DND-41 (cell line): Measurements from ENCODE around the gene ABCC8.
A peak's percentile ranks its signal among the peaks of the same experiment; 100 is the strongest.

ENCODE experiments used
- ATAC-seq: fragments of 200-7000 bp; cut with Tn5 transposase; 3 replicates; pipeline ENCODE4 v1.9.1; 2021; ENCODE audit warnings: low read depth; ENCODE audit not compliant: insufficient read depth
- DNase-seq: peaks from one replicate; pipeline ENCODE4 v3.0.0-alpha.2; 2020
- H2AFZ ChIP-seq: 2 replicates; pipeline ENCODE4 v1.6.0; 2012; ENCODE audit warnings: low read depth, low read length
- H3K27ac ChIP-seq: 2 replicates; pipeline ENCODE4 v1.5.1; 2012; ENCODE audit warnings: low read length, inconsistent platforms
- H3K27me3 ChIP-seq: fragments of 200-600 bp; sonication (generic); 2 replicates; pipeline ENCODE4 v1.6.0; 2012; ENCODE audit warnings: low read length, mild to moderate bottlenecking, inconsistent platforms; ENCODE audit not compliant: insufficient read depth, poor library complexity
- H3K36me3 ChIP-seq: 2 replicates; pipeline ENCODE4 v1.5.1; 2012; ENCODE audit warnings: low read length, inconsistent platforms; ENCODE audit not compliant: insufficient read depth
- H3K4me1 ChIP-seq: 2 replicates; pipeline ENCODE4 v1.5.1; 2012; ENCODE audit warnings: mild to moderate bottlenecking, low read length; ENCODE audit not compliant: insufficient read depth
- H3K4me2 ChIP-seq: 2 replicates; pipeline ENCODE4 v1.6.0; 2012; ENCODE audit warnings: mild to moderate bottlenecking, moderate library complexity, low read length, inconsistent platforms; ENCODE audit not compliant: insufficient read depth
- H3K4me3 ChIP-seq, 2 experiments: fragments of 200-600 bp in 1 of 2; shearing (Covaris generic) in 1 of 2; 2 replicates each; pipeline ENCODE4 v1.5.1; 2012 to 2016; ENCODE audit warnings: inconsistent platforms in 2 of 2, low read length in 2 of 2, mild to moderate bottlenecking in 2 of 2, low read depth in 1 of 2, moderate library complexity in 1 of 2
- H3K79me2 ChIP-seq: 2 replicates; pipeline ENCODE4 v1.6.0; 2012; ENCODE audit warnings: low read length, inconsistent platforms; ENCODE audit not compliant: insufficient read depth
- H3K9ac ChIP-seq: 2 replicates; pipeline ENCODE4 v1.6.0; 2012; ENCODE audit warnings: low read depth, mild to moderate bottlenecking, inconsistent platforms, low read length, moderate library complexity
- H3K9me3 ChIP-seq: 2 replicates; pipeline ENCODE4 v1.5.1; 2012; ENCODE audit warnings: low read length, moderate library complexity, mild to moderate bottlenecking, inconsistent platforms; ENCODE audit not compliant: insufficient read depth, severe bottlenecking
- H4K20me1 ChIP-seq: 2 replicates; pipeline ENCODE4 v1.6.0; 2012; ENCODE audit warnings: low read length; ENCODE audit not compliant: insufficient read depth
- CTCF ChIP-seq: IDR thresholded peaks from 2 replicates; pipeline ENCODE4 v1.5.1; 2012; ENCODE audit warnings: borderline replicate concordance, low read length, moderate library complexity, mild to moderate bottlenecking; ENCODE audit not compliant: poor library complexity, severe bottlenecking; ENCODE audit errors: extremely low read depth
- EZH2 ChIP-seq: IDR thresholded peaks from 3 replicates; pipeline ENCODE4 v1.6.1; 2012; ENCODE audit warnings: borderline replicate concordance, low read depth, mild to moderate bottlenecking, moderate library complexity, low read length, inconsistent platforms; ENCODE audit not compliant: severe bottlenecking

Gene ABCC8

GRCh38 chr11:17471501-17471900, 5.1 kb downstream of the ABCC8 start:
- Histone ChIP-seq H3K27me3 (no peaks in the 10 kb centered on the region), H4K20me1 (no peaks in the 10 kb centered on the region), H3K27ac (no peak overlapping the region), H3K36me3 (no peaks in the 10 kb centered on the region), H3K4me2 (no peak overlapping the region), H3K4me3 (no peak overlapping the region), H2AFZ (no peak overlapping the region), H3K9ac (no peak overlapping the region), H3K9me3 (no peaks in the 10 kb centered on the region), H3K79me2 (no peaks in the 10 kb centered on the region), H3K4me1 (peaks cover 9% of the 10 kb centered on the region)
- no peak for TF ChIP-seq EZH2
- TF ChIP-seq CTCF, result peak; percentile 37
- ATAC-seq (no peak), DNase-seq (no peak)

GRCh38 chr11:17469998-17470397, 6.6 kb downstream of the ABCC8 start:
- no peaks in the 10 kb centered on the region for H3K36me3 ChIP-seq
- no peaks in the 10 kb centered on the region for H4K20me1 ChIP-seq
- no peak overlapping the region for H2AFZ ChIP-seq
- TF ChIP-seq CTCF (no peak), EZH2 (no peak)
- ATAC-seq, result no peak
- no peak for DNase-seq
- no peak overlapping the region for H3K4me2 ChIP-seq
- no peak overlapping the region for H3K9ac ChIP-seq
- no peaks in the 10 kb centered on the region for H3K79me2 ChIP-seq
- peaks cover 3% of the 10 kb centered on the region; the same call in 1 of the 2 replicates for H3K4me1 ChIP-seq
- no peak overlapping the region for H3K4me3 ChIP-seq
- H3K27me3 ChIP-seq, result no peaks in the 10 kb centered on the region
- H3K27ac ChIP-seq, result no peak overlapping the region
- no peaks in the 10 kb centered on the region for H3K9me3 ChIP-seq

- Histone ChIP-seq H3K9me3 (no peaks in the 10 kb centered on the region), H3K4me1 (0 out of 2 replicates have a peak, but pooled peaks cover 6% of the 10 kb centered on the region), H3K36me3 (no peaks in the 10 kb centered on the region), H3K4me3 (no peak overlapping the region), H2AFZ (no peak overlapping the region), H3K4me2 (no peak overlapping the region), H3K27ac (peak overlapping the region; percentile 25; the same call in 1 of the 2 replicates), H4K20me1 (no peaks in the 10 kb centered on the region), H3K79me2 (no peaks in the 10 kb centered on the region), H3K27me3 (no peaks in the 10 kb centered on the region), H3K9ac (no peak overlapping the region)
- no peak for TF ChIP-seq CTCF
- TF ChIP-seq EZH2, result no peak
- DNase-seq (no peak), ATAC-seq (no peak)
Measured at GRCh38 chr11:17468122-17468521, 8.5 kb downstream of the ABCC8 start.
